SJCRH30 (cell line): ENCODE results near the gene TTBK1. TPM values are rescaled to one million over a fixed set of nuclear protein-coding genes. Genes with fewer than 3 reads are reported as not detected.

Experiments
- DNase-seq, 2 experiments: peaks; one replicate each; pipeline ENCODE4 v3.0.0-alpha.2; 2015 to 2020
- H3K27ac ChIP-seq: fragments of 250-450 bp; sonication (Bioruptor Pico); 2 replicates; pipeline ENCODE4 v1.5.1; 2020; ENCODE audit warnings: mild to moderate bottlenecking, moderate library complexity
- H3K27me3 ChIP-seq: fragments of 250-450 bp; sonication (Bioruptor Pico); 2 replicates; pipeline ENCODE4 v1.5.1; 2020; ENCODE audit warnings: mild to moderate bottlenecking, moderate library complexity
- H3K36me3 ChIP-seq: fragments of 250-450 bp; sonication (Bioruptor Pico); 2 replicates; pipeline ENCODE4 v1.5.1; 2020; ENCODE audit warnings: mild to moderate bottlenecking, moderate library complexity
- H3K4me1 ChIP-seq: fragments of 250-450 bp; sonication (Bioruptor Pico); 2 replicates; pipeline ENCODE4 v1.5.1; 2020; ENCODE audit warnings: mild to moderate bottlenecking, moderate library complexity
- H3K4me3 ChIP-seq: fragments of 250-450 bp; sonication (Bioruptor Pico); 2 replicates; pipeline ENCODE4 v1.5.1; 2020; ENCODE audit warnings: mild to moderate bottlenecking, moderate library complexity
- H3K9me3 ChIP-seq: fragments of 250-450 bp; sonication (Bioruptor Pico); replicated peaks from 2 replicates; pipeline ENCODE4 v1.5.1; 2020; ENCODE audit warnings: mild to moderate bottlenecking, moderate library complexity
- total RNA-seq: library from RNA; depleted of rRNA; stranded (reverse); fragments of >200 nt; shearing (Covaris generic); gene quantifications from 2 replicates; pipeline ENCODE4 v1.2.3, GENCODE V29; 2014

TTBK1 gene
- total RNA-seq, 1 experiment from 2014 or later, result not detected

DNA sequence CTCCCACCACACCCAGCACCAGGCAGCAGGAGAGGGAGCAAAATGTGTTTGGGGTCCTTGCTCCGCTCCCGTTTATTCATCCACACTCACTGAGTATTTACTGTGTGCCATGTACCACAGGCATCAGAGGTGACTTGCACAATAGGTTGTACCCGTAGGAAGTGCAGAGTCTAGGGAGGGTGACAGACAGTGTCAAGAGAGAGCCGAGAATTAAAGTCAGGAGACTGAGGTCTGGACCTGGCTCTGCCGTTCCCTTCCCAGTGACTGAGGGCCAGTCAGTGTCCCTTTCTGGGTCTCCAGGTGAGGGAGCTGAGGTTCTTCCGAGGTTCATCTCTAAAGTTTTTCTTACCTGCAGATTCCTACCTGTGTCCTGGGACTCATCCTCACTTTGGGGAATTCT, 22.3 kb downstream of the TTBK1 start:
- no peaks in the 10 kb centered on the region for H3K9me3 ChIP-seq
- H3K36me3 ChIP-seq, result no peaks in the 10 kb centered on the region
- peaks cover 3% of the 10 kb centered on the region; the same call in 1 of the 2 replicates for H3K27me3 ChIP-seq
- no peak for DNase-seq
- no peak overlapping the region for H3K4me3 ChIP-seq
- peaks cover 6% of the 10 kb centered on the region; the same call in 1 of the 2 replicates for H3K4me1 ChIP-seq
- H3K27ac ChIP-seq, result no peak overlapping the region

DNA sequence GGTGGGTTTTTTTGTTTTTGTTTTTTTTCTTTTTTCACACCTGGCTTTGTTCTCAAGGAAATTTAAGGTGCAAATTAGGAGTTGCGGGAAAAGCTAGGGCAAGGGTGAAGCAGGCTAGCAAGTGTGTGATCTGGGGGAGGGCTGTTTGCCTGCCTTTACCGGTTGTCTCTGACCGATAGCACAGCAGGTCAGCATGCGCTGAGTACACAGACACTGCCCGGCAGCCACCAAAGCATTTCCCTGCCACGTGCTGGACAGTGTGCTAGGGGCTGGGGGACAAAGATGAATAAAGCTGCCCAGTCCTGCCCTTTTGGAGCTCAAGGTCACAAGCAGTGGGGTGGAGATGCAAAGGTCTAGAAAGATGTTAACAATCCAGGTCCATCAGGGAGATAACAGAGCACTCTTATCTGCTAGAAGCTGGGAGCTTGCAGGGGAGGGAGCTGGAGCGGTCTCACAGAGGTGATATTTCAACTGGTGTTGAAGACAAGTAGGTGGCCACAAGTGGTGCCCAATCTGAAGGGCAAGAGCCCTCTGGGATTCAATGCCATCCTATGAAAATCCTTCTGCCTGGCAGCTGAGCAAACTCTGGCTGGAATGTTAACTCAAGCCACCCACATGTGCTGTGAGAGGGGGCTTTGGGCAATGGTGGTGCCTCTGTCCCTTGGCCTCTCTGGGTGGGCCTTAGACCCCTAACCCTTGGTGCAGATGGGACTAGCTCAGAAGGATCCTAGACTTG, 24.5 kb downstream of the TTBK1 start:
- Histone ChIP-seq H3K36me3 (no peaks in the 10 kb centered on the region), H3K27me3 (no peaks in the 10 kb centered on the region; the same call in 1 of the 2 replicates)

GRCh38 chr6:43268355-43268700, 25.0 kb downstream of the TTBK1 start:
- Histone ChIP-seq H3K27ac (no peak overlapping the region), H3K4me1 (peaks cover 6% of the 10 kb centered on the region; the same call in 1 of the 2 replicates), H3K36me3 (no peaks in the 10 kb centered on the region), H3K27me3 (no peaks in the 10 kb centered on the region; the same call in 1 of the 2 replicates), H3K4me3 (no peak overlapping the region), H3K9me3 (no peaks in the 10 kb centered on the region)
- no peak for DNase-seq

More for the DNA sequence above, 24.5 kb downstream of the TTBK1 start:
- DNase-seq, result no peak
- Histone ChIP-seq H3K4me1 (peaks cover 6% of the 10 kb centered on the region; the same call in 1 of the 2 replicates), H3K27ac (no peak overlapping the region), H3K4me3 (no peak overlapping the region), H3K9me3 (no peaks in the 10 kb centered on the region)

DNA sequence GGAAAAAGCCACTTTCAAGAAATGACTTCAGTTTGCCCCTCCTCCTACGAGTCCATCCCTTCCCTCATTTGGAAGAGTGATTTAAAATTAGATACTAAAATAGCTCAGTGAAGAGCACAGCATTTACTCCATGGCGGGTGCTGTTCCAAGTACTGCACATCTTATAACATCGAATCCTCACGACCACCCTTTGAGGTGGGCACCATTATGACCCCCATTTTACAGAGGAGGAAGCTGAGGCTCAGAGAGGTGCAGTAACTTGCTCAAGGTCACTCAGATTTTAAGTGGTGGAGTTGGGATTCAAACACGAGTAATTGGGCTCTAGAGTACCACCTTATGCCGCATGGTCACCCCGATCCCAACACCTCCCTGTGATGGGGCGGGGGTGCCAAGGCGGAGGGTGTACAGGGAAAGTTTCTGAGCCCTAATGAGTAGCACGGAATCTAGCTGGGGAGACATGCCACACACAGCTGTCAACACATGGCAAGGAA, 25.5 kb downstream of the TTBK1 start:
- no peak for DNase-seq
- no peaks in the 10 kb centered on the region; the same call in 1 of the 2 replicates for H3K27me3 ChIP-seq
- no peaks in the 10 kb centered on the region for H3K9me3 ChIP-seq
- H3K36me3 ChIP-seq, result no peaks in the 10 kb centered on the region
- peaks cover 6% of the 10 kb centered on the region; the same call in 1 of the 2 replicates for H3K4me1 ChIP-seq
- H3K4me3 ChIP-seq, result no peak overlapping the region
- H3K27ac ChIP-seq, result no peak overlapping the region

GRCh38 chr6:43269273-43270007, 26.2 kb downstream of the TTBK1 start:
- peak; percentile 39 to 53 for DNase-seq
- peaks cover 6% of the 10 kb centered on the region; the same call in 1 of the 2 replicates for H3K4me1 ChIP-seq
- no peaks in the 10 kb centered on the region for H3K36me3 ChIP-seq
- no peaks in the 10 kb centered on the region; the same call in 1 of the 2 replicates for H3K27me3 ChIP-seq
- no peak overlapping the region for H3K27ac ChIP-seq
- peak overlapping the region; percentile 42 for H3K4me3 ChIP-seq
- H3K9me3 ChIP-seq, result no peaks in the 10 kb centered on the region

- Histone ChIP-seq H3K36me3 (no peaks in the 10 kb centered on the region), H3K9me3 (no peaks in the 10 kb centered on the region), H3K4me3 (no peak overlapping the region), H3K27ac (no peak overlapping the region), H3K4me1 (peaks cover 6% of the 10 kb centered on the region; the same call in 1 of the 2 replicates), H3K27me3 (no peaks in the 10 kb centered on the region)
- DNase-seq, result no peak
Measured at GRCh38 chr6:43271103-43271815, 28.0 kb downstream of the TTBK1 start.

DNA sequence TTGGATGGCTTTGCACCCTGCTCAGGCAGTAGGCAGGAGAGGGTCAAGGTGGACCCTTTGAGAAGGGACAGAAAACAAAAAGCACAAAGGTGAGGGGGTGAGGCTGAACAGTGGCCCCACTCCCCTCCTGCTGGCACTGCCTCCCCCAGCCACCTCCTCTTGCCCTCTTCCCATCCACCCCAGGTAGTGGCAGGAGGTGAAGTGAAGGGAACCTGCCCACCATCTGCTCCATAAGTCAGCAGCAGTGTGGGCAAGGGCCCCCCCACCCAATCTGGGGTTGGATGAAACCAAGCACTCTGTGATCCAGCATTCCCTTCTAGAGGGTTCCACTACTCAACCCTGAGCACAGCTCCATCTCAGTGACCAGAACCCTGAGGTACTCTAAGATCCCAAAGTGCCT, 28.7 kb downstream of the TTBK1 start:
- no peak overlapping the region for H3K27ac ChIP-seq
- no peaks in the 10 kb centered on the region for H3K27me3 ChIP-seq
- no peaks in the 10 kb centered on the region for H3K36me3 ChIP-seq
- H3K9me3 ChIP-seq, result no peaks in the 10 kb centered on the region
- no peak overlapping the region for H3K4me3 ChIP-seq
- DNase-seq, result no peak
- peaks cover 6% of the 10 kb centered on the region; the same call in 1 of the 2 replicates for H3K4me1 ChIP-seq

DNA sequence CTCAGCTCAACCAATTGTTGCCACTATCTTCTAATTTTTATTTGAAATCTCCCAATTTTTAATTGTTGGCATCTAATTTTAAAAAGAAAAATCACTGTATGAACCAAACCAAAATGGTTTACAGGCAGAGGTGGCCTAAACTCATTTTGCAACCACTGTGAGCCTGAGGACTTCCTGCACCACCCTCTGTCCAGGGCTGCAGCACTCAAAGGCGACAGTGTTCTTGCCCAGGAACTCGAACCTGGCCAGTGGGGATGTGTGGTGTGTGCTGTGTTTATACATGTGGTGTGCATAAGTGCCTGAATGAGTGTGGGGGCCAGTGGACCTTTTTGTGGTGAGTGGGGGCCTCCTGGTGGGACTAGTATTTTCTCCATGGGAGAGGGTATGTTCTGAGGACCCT, 30.4 kb downstream of the TTBK1 start:
- no peak for DNase-seq
- Histone ChIP-seq H3K27ac (no peak overlapping the region), H3K9me3 (no peaks in the 10 kb centered on the region), H3K4me3 (no peak overlapping the region), H3K4me1 (peaks cover 6% of the 10 kb centered on the region; the same call in 1 of the 2 replicates), H3K27me3 (no peaks in the 10 kb centered on the region), H3K36me3 (no peaks in the 10 kb centered on the region)

GRCh38 chr6:43274127-43274915, 31.0 kb downstream of the TTBK1 start:
- no peaks in the 10 kb centered on the region for H3K9me3 ChIP-seq
- no peaks in the 10 kb centered on the region for H3K27me3 ChIP-seq
- no peak overlapping the region for H3K27ac ChIP-seq
- no peaks in the 10 kb centered on the region for H3K36me3 ChIP-seq
- no peak overlapping the region for H3K4me3 ChIP-seq
- H3K4me1 ChIP-seq, result peaks cover 6% of the 10 kb centered on the region; the same call in 1 of the 2 replicates
- DNase-seq, result no peak

- DNase-seq, result no peak
- Histone ChIP-seq H3K36me3 (no peaks in the 10 kb centered on the region), H3K9me3 (no peaks in the 10 kb centered on the region), H3K27me3 (no peaks in the 10 kb centered on the region), H3K4me1 (peaks cover 5% of the 10 kb centered on the region; the same call in 1 of the 2 replicates), H3K27ac (no peak overlapping the region), H3K4me3 (no peak overlapping the region)
Measured at GRCh38 chr6:43274916-43275597, 31.8 kb downstream of the TTBK1 start.

DNA sequence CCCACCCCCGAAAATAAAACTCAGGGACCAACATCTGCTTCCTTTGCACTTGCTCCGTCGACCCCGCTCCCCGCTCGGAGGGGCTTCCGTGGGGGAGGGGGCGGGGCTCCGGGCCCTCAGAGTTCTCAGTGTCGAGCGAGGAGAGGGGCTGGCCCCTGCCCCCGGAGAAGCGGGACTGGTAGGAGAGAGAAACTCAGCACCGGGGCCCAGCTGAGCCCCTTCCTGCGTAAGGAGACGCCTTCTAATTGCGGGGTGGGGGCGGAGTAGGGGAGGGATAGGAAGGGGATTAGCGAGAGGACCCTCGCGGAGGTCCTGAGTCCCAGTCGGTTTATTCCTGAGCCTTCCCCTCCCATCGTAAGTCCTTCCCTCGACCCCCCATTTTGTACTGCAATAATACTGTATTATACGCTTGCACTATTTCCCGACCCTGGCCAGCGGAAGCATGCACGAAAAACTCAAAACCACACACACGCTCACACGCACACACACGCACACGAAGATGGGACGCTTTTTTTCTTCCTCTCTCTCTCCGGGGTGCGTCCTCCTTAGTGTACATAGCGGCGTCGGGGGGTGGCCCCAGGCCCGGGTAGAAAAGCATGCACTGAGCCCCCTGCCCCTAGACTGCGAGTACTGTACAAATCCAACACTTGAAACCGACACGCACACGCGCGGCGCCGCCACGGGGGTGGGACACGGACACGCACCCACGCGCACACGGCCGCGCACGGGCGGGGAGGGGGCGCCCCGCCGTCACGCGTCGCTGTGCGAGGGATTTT, 32.7 kb downstream of the TTBK1 start:
- H3K4me3 ChIP-seq, result no peak overlapping the region
- H3K36me3 ChIP-seq, result no peaks in the 10 kb centered on the region
- H3K9me3 ChIP-seq, result no peaks in the 10 kb centered on the region
- no peak overlapping the region for H3K27ac ChIP-seq
- H3K27me3 ChIP-seq, result no peaks in the 10 kb centered on the region
- no peaks in the 10 kb centered on the region for H3K4me1 ChIP-seq
- DNase-seq, result no peak

- H3K27me3 ChIP-seq, result no peaks in the 10 kb centered on the region
- H3K4me1 ChIP-seq, result no peaks in the 10 kb centered on the region
- H3K27ac ChIP-seq, result no peak overlapping the region
- H3K4me3 ChIP-seq, result no peak overlapping the region
- DNase-seq, result no peak
- H3K36me3 ChIP-seq, result no peaks in the 10 kb centered on the region
- H3K9me3 ChIP-seq, result no peaks in the 10 kb centered on the region
Measured at GRCh38 chr6:43276577-43277305, 33.5 kb downstream of the TTBK1 start.

DNA sequence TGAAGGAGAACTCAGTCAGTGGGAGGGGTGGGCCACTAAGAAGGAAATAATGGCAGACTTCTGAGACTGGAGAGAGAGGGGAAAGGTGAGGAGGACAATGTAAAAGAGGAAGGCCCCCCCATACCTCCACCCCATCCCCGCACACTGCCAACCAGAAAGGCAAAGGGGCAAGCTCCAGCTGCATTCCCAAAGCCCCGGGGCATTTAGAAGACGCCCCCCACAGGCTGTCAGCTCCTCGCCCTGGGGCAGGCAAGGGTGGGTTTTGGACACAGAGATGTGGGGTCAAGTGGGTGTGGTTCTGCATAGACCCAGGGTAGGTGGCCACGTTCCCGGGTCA, 34.0 kb downstream of the TTBK1 start:
- Histone ChIP-seq H3K36me3 (no peaks in the 10 kb centered on the region), H3K4me1 (no peaks in the 10 kb centered on the region), H3K27me3 (0 out of 2 replicates have a peak, but pooled peaks cover 3% of the 10 kb centered on the region), H3K9me3 (no peaks in the 10 kb centered on the region), H3K27ac (no peak overlapping the region), H3K4me3 (no peak overlapping the region)
- DNase-seq, result no peak
